HCT116 (cell line): ENCODE measurements around the gene CALR. TPM values are rescaled to one million over a fixed set of nuclear protein-coding genes. Genes with fewer than 3 reads are reported as not detected.
A peak's percentile ranks its signal among the peaks of the same experiment; 100 is the strongest.
"Not testable (repeated sequence)": the region's sequence is repeated elsewhere in the genome, so short reads cannot be mapped to it uniquely, and the experiment has no call there.

Experiments used
- ATAC-seq: fragments of 200-7000 bp; cut with Tn5 transposase; 2 replicates; pipeline ENCODE4 v1.9.1; 2020; ENCODE audit warnings: mild to moderate bottlenecking, moderate library complexity
- BruUV-seq: library from RNA; stranded (reverse); fragments of 400-500 nt; replicated peaks from 2 replicates; lab custom pipeline; 2021; lab: Mats Ljungman, UMichigan
- CTCF ChIA-PET: fragments of 300-600 bp; sonication (Branson Sonifier 250); formaldehyde crosslinking; loops from one replicate; lab custom pipeline; 2021; ENCODE audit warnings: antibody characterized with exemption; lab: Charles Lee
- POLR2A ChIA-PET: fragments of 300-600, 350-600 bp; sonication (Branson Sonifier 250); formaldehyde crosslinking; loops from one replicate; lab custom pipeline; 2021; ENCODE audit warnings: antibody characterized with exemption; lab: Charles Lee
- RAD21 ChIA-PET, 2 experiments: fragments of 300-600 bp; sonication (Branson Sonifier 250); formaldehyde crosslinking; loops; one replicate each; lab custom pipeline; 2023; ENCODE audit warnings: low total read pairs in 2 of 2; ENCODE audit not compliant: uncharacterized antibody in 2 of 2, unreplicated experiment in 2 of 2, low non-redundant PET in 1 of 2; lab: Charles Lee
- DNase-seq: peaks from one replicate; pipeline ENCODE4 v3.0.0-alpha.2; 2010; ENCODE audit warnings: low read depth, low spot score
- H2AFZ ChIP-seq: fragments of 200-600 bp; shearing (Covaris generic), sonication (generic); 2 replicates; pipeline ENCODE4 v1.6.1; 2017; ENCODE audit warnings: low read depth, mixed run types, mixed read lengths, antibody characterized with exemption, low read length; ENCODE audit not compliant: poor library complexity, severe bottlenecking
- H3K27ac ChIP-seq: 2 replicates; pipeline ENCODE4 v1.5.1; 2012; ENCODE audit warnings: low read depth, low read length
- H3K27me3 ChIP-seq: fragments of 200-600 bp; sonication (generic); 2 replicates; pipeline ENCODE4 v1.6.1; 2016; ENCODE audit warnings: mixed run types, low read length, mixed read lengths; ENCODE audit not compliant: insufficient read depth
- H3K36me3 ChIP-seq, 2 experiments: fragments of 200-500 bp in 1 of 2; fragments of 200-600 bp in 1 of 2; sonication (Bioruptor generic) in 1 of 2; sonication (generic) in 1 of 2; 2 replicates each; pipeline versions ENCODE4 v1.5.1 to v1.6.1; 2014 to 2016; ENCODE audit warnings: low read length in 2 of 2, inconsistent platforms in 1 of 2, mixed read lengths in 1 of 2, mixed run types in 1 of 2; ENCODE audit not compliant: insufficient read depth in 2 of 2, control insufficient read depth in 1 of 2
- H3K4me1 ChIP-seq, 2 experiments: fragments of 200-600 bp in 1 of 2; sonication (generic) in 1 of 2; 2 replicates each; pipeline versions ENCODE4 v1.5.1 to v1.6.1; 2012 to 2017; ENCODE audit warnings: low read length in 2 of 2, inconsistent platforms in 1 of 2, mild to moderate bottlenecking in 1 of 2, mixed read lengths in 1 of 2, mixed run types in 1 of 2, moderate library complexity in 1 of 2; ENCODE audit not compliant: insufficient read depth in 2 of 2, control insufficient read depth in 1 of 2
- H3K4me2 ChIP-seq: fragments of 200-600 bp; sonication (generic); 2 replicates; pipeline ENCODE4 v1.6.1; 2017; ENCODE audit warnings: mixed run types, low read length, mixed read lengths
- H3K4me3 ChIP-seq, 2 experiments: fragments of 200-600 bp in 1 of 2; sonication (generic) in 1 of 2; replicated peaks in 1 of 2; 2 replicates each; pipeline ENCODE4 v1.5.1; 2011 to 2016; ENCODE audit warnings: low read length in 2 of 2, control low read depth in 1 of 2, low read depth in 1 of 2, mild to moderate bottlenecking in 1 of 2, mixed read lengths in 1 of 2, mixed run types in 1 of 2
- H3K79me2 ChIP-seq: fragments of 200-600 bp; sonication (generic); 2 replicates; pipeline ENCODE4 v1.6.1; 2017; ENCODE audit warnings: mild to moderate bottlenecking, mixed run types, low read length, moderate library complexity, mixed read lengths; ENCODE audit not compliant: insufficient read depth
- H3K9ac ChIP-seq: fragments of 200-600 bp; sonication (generic); 2 replicates; pipeline ENCODE4 v1.6.1; 2016; ENCODE audit warnings: low read length, mixed read lengths
- H3K9me2 ChIP-seq: fragments of 200-600 bp; sonication (generic), shearing (Covaris generic); 2 replicates; pipeline ENCODE4 v1.6.1; 2017; ENCODE audit warnings: mixed run types, mild to moderate bottlenecking, moderate library complexity; ENCODE audit not compliant: insufficient read depth
- H3K9me3 ChIP-seq, 2 experiments: fragments of 200-500 bp in 1 of 2; fragments of 200-600 bp in 1 of 2; sonication (Bioruptor generic) in 1 of 2; sonication (generic) in 1 of 2; 2 replicates each; pipeline ENCODE4 v1.6.1; 2014 to 2017; ENCODE audit warnings: low read length in 2 of 2, mixed read lengths in 2 of 2, inconsistent platforms in 1 of 2, low read depth in 1 of 2, mild to moderate bottlenecking in 1 of 2, mixed run types in 1 of 2, moderate library complexity in 1 of 2; ENCODE audit not compliant: control insufficient read depth in 1 of 2, insufficient read depth in 1 of 2
- H4K20me1 ChIP-seq: fragments of 200-600 bp; sonication (generic), shearing (Covaris generic); 2 replicates; pipeline ENCODE4 v1.6.1; 2017; ENCODE audit warnings: mixed run types, mild to moderate bottlenecking, moderate library complexity; ENCODE audit not compliant: insufficient read depth
- POLR2AphosphoS5 ChIP-seq: IDR thresholded peaks from 2 replicates; pipeline ENCODE4 v1.6.1; 2011; ENCODE audit warnings: mild to moderate bottlenecking, low read depth, low read length, moderate library complexity
- SRF ChIP-seq: IDR thresholded peaks from 2 replicates; pipeline ENCODE4 v1.6.1; 2012; ENCODE audit warnings: low read depth
- ZBTB33 ChIP-seq: IDR thresholded peaks from 2 replicates; pipeline ENCODE4 v1.6.1; 2011; ENCODE audit warnings: mild to moderate bottlenecking, low read length, moderate library complexity; ENCODE audit not compliant: insufficient replicate concordance; ENCODE audit errors: extremely low read depth
- ZFX ChIP-seq: fragments of 450-650 bp; IDR thresholded peaks from 2 replicates; pipeline ENCODE4 v1.6.1; 2017
- ZNF274 ChIP-seq: fragments of 200-500 bp; sonication (Bioruptor generic); IDR thresholded peaks from 2 replicates; pipeline ENCODE4 v1.6.1; 2014; ENCODE audit warnings: mild to moderate bottlenecking, low read depth, low read length, inconsistent platforms
- intact Hi-C: fragments of 100-400 bp; cut with micrococcal nuclease; formaldehyde crosslinking; loops from 2 replicates; pipeline ENCODE4 v1.10.0; 2022
- total RNA-seq: library from RNA; stranded (reverse); gene quantifications from one replicate; pipeline ENCODE4 v1.2.1, GENCODE V29; 2021; ENCODE audit not compliant: unreplicated experiment

Gene CALR
- total RNA-seq, 1 experiment from 2014 or later, result 739 TPM

GRCh38 chr19:12954612-12954962 lies 16.2 kb downstream of the CALR start:
- DNase-seq, result no peak
- no peak for ATAC-seq
- H3K4me1 ChIP-seq, result peaks cover 9 to 29% of the 10 kb centered on the region in 2 experiments
- no peak overlapping the region for H3K9ac ChIP-seq
- ChIA-PET POLR2A (interaction anchor here (0.9 to 2.0 kb wide), 3 partner anchors 8 to 39 kb away, joined by 3 to 8 read pairs (median 5); partner anchors contain the start of gene RAD23A), RAD21 (no interaction called here), CTCF (interaction anchor here (3.6 kb wide), 1 partner anchor 11 kb away, joined by 15 read pairs; no protein-coding TSS in a partner anchor)
- no peak overlapping the region for H2AFZ ChIP-seq
- H3K79me2 ChIP-seq, result peaks cover 57% of the 10 kb centered on the region
- no TSS peak for BruUV-seq
- H3K4me2 ChIP-seq, result peak overlapping the region; percentile 86
- H3K4me3 ChIP-seq, result no peak overlapping the region
- H3K9me2 ChIP-seq, result no peaks in the 10 kb centered on the region
- H3K36me3 ChIP-seq, result peaks cover 17 to 33% of the 10 kb centered on the region in 2 experiments
- peak overlapping the region; percentile 34; the same call in 1 of the 2 replicates for H3K27ac ChIP-seq
- no peaks in the 10 kb centered on the region for H3K9me3 ChIP-seq
- no peaks in the 10 kb centered on the region; the same call in 1 of the 2 replicates for H4K20me1 ChIP-seq
- TF ChIP-seq SRF, result no peak
- no peak for TF ChIP-seq ZBTB33
- TF ChIP-seq ZNF274, result no peak
- TF ChIP-seq ZFX, result no peak
- intact Hi-C loops, result no loop called here
- no peaks in the 10 kb centered on the region for H3K27me3 ChIP-seq

GRCh38 chr19:12955575-12955974 lies 17.2 kb downstream of the CALR start:
- H3K4me2 ChIP-seq, result peak overlapping the region; percentile 86
- H4K20me1 ChIP-seq, BruUV-seq, H3K9me3 ChIP-seq, RAD21 ChIA-PET, H3K27me3 ChIP-seq, H2AFZ ChIP-seq, DNase-seq, ATAC-seq, intact Hi-C loops, H3K9me2 ChIP-seq: not testable (repeated sequence)
- ChIA-PET POLR2A (interaction anchor here (2.0 kb wide), 1 partner anchor 9 kb away, joined by 8 read pairs; the partner anchor contains the start of gene RAD23A), CTCF (interaction anchor here (3.6 kb wide), 1 partner anchor 10 kb away, joined by 15 read pairs; no protein-coding TSS in a partner anchor)
- H3K79me2 ChIP-seq, result peaks cover 51% of the 10 kb centered on the region
- peaks cover 14 to 27% of the 10 kb centered on the region in 2 experiments; a peak in 3 of 4 replicates for H3K36me3 ChIP-seq
- H3K4me1 ChIP-seq, result peaks cover 9 to 29% of the 10 kb centered on the region in 2 experiments
- H3K27ac ChIP-seq, result peak overlapping the region; percentile 98
- H3K9ac ChIP-seq, result peak overlapping the region; percentile 97
- peak; percentile 22; the same call in 1 of the 2 replicates for TF ChIP-seq POLR2AphosphoS5
- peak overlapping the region; percentile 75 to 92 for H3K4me3 ChIP-seq
